ENCODE results near the gene TSPEAR.

Gene TSPEAR
- total RNA-seq: 0 to 0.04 reads per million in 2 donors

GRCh38 chr21:44711327-44712202 is at the start of gene TSPEAR:
TSS of gene TSPEAR (minus strand) at chr21:44711572. CDS start at chr21:44711514, 58 bp downstream.
- DNase-seq: no peak

- no peak for DNase-seq
Measured at GRCh38 chr21:44760376-44760775, 49.0 kb upstream of the TSPEAR start.

GRCh38 chr21:44759628-44760285 is 48.4 kb upstream of the TSPEAR start:
- DNase-seq: no peak

GRCh38 chr21:44758781-44759627 is 47.6 kb upstream of the TSPEAR start:
- no peak for DNase-seq

- no peak for DNase-seq
Measured at GRCh38 chr21:44758141-44758561, 46.8 kb upstream of the TSPEAR start.

GRCh38 chr21:44757731-44758130 is 46.4 kb upstream of the TSPEAR start:
- DNase-seq: no peak

- no peak for DNase-seq
Measured at GRCh38 chr21:44756423-44757185, 45.2 kb upstream of the TSPEAR start.

- no peak for DNase-seq
Measured at GRCh38 chr21:44755227-44755626, 43.9 kb upstream of the TSPEAR start.

GRCh38 chr21:44753357-44753756 is 42.0 kb upstream of the TSPEAR start:
- no peak for DNase-seq

GRCh38 chr21:44752671-44753235 is 41.4 kb upstream of the TSPEAR start:
- DNase-seq: no peak

- DNase-seq: no peak
Measured at GRCh38 chr21:44751799-44752636, 40.6 kb upstream of the TSPEAR start.

- DNase-seq: no peak
Measured at GRCh38 chr21:44751186-44751798, 39.9 kb upstream of the TSPEAR start.

GRCh38 chr21:44750675-44751025 is 39.3 kb upstream of the TSPEAR start:
- DNase-seq: no peak

- no peak for DNase-seq
Measured at GRCh38 chr21:44749759-44750674, 38.6 kb upstream of the TSPEAR start.

- DNase-seq: no peak
Measured at GRCh38 chr21:44749116-44749758, 37.9 kb upstream of the TSPEAR start.

- no peak for DNase-seq
Measured at GRCh38 chr21:44748621-44749020, 37.2 kb upstream of the TSPEAR start.

GRCh38 chr21:44742418-44743153 is 31.2 kb upstream of the TSPEAR start:
- DNase-seq: no peak

GRCh38 chr21:44741921-44742320 is 30.5 kb upstream of the TSPEAR start:
- DNase-seq: no peak

Data from activated gamma-delta T cell (primary cell).